ENCODE data around the gene IGF2.

DNA sequence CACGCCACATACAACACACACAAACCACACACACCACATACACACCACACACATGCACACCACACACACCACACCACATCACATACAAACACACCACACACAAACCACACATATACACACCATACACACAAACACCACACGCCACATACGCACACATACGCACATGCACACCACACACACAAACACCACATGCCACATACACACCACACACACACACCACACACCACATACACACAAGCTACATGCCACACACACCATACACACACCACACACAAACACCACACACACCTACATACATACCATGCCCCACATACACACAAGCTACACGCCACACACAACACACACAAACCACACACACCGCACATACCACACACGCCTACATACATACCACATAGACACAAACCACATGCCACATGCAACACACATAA lies 48.1 kb upstream of the IGF2 start:
- TF ChIP-seq, protein P1, sequence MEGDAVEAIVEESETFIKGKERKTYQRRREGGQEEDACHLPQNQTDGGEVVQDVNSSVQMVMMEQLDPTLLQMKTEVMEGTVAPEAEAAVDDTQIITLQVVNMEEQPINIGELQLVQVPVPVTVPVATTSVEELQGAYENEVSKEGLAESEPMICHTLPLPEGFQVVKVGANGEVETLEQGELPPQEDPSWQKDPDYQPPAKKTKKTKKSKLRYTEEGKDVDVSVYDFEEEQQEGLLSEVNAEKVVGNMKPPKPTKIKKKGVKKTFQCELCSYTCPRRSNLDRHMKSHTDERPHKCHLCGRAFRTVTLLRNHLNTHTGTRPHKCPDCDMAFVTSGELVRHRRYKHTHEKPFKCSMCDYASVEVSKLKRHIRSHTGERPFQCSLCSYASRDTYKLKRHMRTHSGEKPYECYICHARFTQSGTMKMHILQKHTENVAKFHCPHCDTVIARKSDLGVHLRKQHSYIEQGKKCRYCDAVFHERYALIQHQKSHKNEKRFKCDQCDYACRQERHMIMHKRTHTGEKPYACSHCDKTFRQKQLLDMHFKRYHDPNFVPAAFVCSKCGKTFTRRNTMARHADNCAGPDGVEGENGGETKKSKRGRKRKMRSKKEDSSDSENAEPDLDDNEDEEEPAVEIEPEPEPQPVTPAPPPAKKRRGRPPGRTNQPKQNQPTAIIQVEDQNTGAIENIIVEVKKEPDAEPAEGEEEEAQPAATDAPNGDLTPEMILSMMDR (IDR thresholded peaks at IDR 0.05), result no peak
- TF ChIP-seq POLR2A (IDR thresholded peaks at IDR 0.05), result no peak
- no peak for TF ChIP-seq POLR2AphosphoS5 (IDR thresholded peaks at IDR 0.05)
